ENCODE results near the gene TMED4.
"Not testable (repeated sequence)": the region's sequence is repeated elsewhere in the genome, so short reads cannot be mapped to it uniquely, and the experiment has no call there.

TMED4 gene

DNA sequence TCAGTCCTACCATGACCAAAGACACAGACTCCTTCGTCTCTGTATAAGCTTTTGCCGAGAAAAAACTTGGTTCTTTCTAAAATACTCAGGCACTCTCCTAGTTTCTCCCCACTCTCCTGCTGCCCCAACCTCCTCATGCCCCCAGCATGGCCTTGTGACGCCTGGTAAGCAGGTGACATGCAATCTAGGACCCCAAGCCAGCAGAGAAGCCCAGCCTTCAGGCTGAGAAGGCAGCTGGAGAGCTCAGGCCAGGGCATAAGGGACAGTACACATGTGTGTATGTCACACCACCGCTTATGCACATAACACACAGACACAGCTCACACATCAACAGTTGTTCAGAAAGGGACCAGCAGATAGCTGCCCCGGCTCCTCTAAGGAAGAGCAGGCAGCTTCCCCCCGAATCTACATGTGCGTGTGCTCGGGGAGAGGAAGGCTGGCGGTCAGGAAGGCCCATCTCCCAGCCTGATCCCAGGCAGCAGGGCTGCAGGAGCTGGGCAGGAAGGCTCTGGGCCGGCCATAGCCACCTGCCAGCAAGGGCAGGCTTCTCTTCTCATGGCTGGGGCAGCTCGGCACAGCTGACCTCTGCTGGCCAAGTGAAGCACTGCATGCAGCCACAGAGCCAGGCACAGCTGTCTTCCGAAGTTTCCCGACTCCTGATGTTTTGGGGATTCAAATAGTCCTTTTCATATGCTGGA, 16.8 kb downstream of the TMED4 start:
- peaks cover 58% of the 10 kb centered on the region for H3K36me3 ChIP-seq (ENCODE audit: low read depth)
- H3K4me1 ChIP-seq (ENCODE audit: insufficient read depth, poor library complexity, severe bottlenecking): peaks cover 6% of the 10 kb centered on the region
- no peaks in the 10 kb centered on the region for H3K9me3 ChIP-seq (ENCODE audit: severe bottlenecking)
- peak; percentile 95 for TF ChIP-seq CTCF (IDR thresholded peaks at IDR 0.05; ENCODE audit: poor library complexity, severe bottlenecking)
- DNase-seq (ENCODE audit: low spot score): no peak
- no peak overlapping the region for H3K4me3 ChIP-seq (ENCODE audit: severe bottlenecking)
- peak; percentile 71 for ATAC-seq (ENCODE audit: low read depth)
- no peak overlapping the region for H3K27ac ChIP-seq (ENCODE audit: poor library complexity, severe bottlenecking)
- H3K27me3 ChIP-seq (ENCODE audit: insufficient read depth, poor library complexity, severe bottlenecking): no peaks in the 10 kb centered on the region

- Histone ChIP-seq H3K4me3 (ENCODE audit: severe bottlenecking) (no peak overlapping the region), H3K27ac (ENCODE audit: poor library complexity, severe bottlenecking) (no peak overlapping the region), H3K9me3 (ENCODE audit: severe bottlenecking) (no peaks in the 10 kb centered on the region), H3K4me1 (ENCODE audit: insufficient read depth, poor library complexity, severe bottlenecking) (peaks cover 6% of the 10 kb centered on the region), H3K36me3 (ENCODE audit: low read depth) (peaks cover 52% of the 10 kb centered on the region), H3K27me3 (ENCODE audit: insufficient read depth, poor library complexity, severe bottlenecking) (no peaks in the 10 kb centered on the region)
- DNase-seq (ENCODE audit: low spot score) (no peak), ATAC-seq (ENCODE audit: low read depth) (no peak)
- no peak for TF ChIP-seq CTCF (IDR thresholded peaks at IDR 0.05; ENCODE audit: poor library complexity, severe bottlenecking)
Observed at GRCh38 chr7:44564606-44565005, 17.4 kb downstream of the TMED4 start.

- H3K9me3 ChIP-seq (ENCODE audit: severe bottlenecking): no peaks in the 10 kb centered on the region
- TF ChIP-seq CTCF (IDR thresholded peaks at IDR 0.05; ENCODE audit: poor library complexity, severe bottlenecking): no peak
- ATAC-seq (ENCODE audit: low read depth) (no peak), DNase-seq (ENCODE audit: low spot score) (no peak)
- no peak overlapping the region for H3K4me3 ChIP-seq (ENCODE audit: severe bottlenecking)
- peaks cover 38% of the 10 kb centered on the region for H3K36me3 ChIP-seq (ENCODE audit: low read depth)
- H3K27ac ChIP-seq (ENCODE audit: poor library complexity, severe bottlenecking): no peak overlapping the region
- H3K27me3 ChIP-seq (ENCODE audit: insufficient read depth, poor library complexity, severe bottlenecking): no peaks in the 10 kb centered on the region
- H3K4me1 ChIP-seq (ENCODE audit: insufficient read depth, poor library complexity, severe bottlenecking): peaks cover 6% of the 10 kb centered on the region
Observed at GRCh38 chr7:44563171-44563679, 18.8 kb downstream of the TMED4 start.

DNA sequence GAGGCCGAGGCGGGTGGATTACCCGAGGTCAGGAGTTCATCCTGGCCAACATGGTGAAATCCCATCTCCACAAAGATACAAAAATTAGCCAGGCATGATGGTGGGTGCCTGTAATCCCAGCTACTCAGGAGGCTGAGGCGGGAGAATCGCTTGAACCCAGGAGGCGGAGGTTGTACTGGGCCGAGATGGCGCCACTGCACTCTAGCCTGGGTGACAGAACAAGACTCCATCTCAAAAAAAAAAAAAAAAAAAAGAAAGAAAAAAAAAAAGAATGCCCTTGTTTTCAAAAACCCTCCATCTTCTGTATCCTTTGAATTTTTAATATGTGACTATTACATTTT, 19.4 kb downstream of the TMED4 start:
- H3K27ac ChIP-seq (ENCODE audit: poor library complexity, severe bottlenecking); H3K9me3 ChIP-seq (ENCODE audit: severe bottlenecking); H3K4me1 ChIP-seq (ENCODE audit: insufficient read depth, poor library complexity, severe bottlenecking); H3K27me3 ChIP-seq (ENCODE audit: insufficient read depth, poor library complexity, severe bottlenecking); ATAC-seq (ENCODE audit: low read depth); DNase-seq (ENCODE audit: low spot score); H3K4me3 ChIP-seq (ENCODE audit: severe bottlenecking): not testable (repeated sequence)
- peaks cover 32% of the 10 kb centered on the region for H3K36me3 ChIP-seq (ENCODE audit: low read depth)

- Histone ChIP-seq H3K4me1 (ENCODE audit: insufficient read depth, poor library complexity, severe bottlenecking) (peaks cover 6% of the 10 kb centered on the region), H3K4me3 (ENCODE audit: severe bottlenecking) (no peak overlapping the region), H3K27me3 (ENCODE audit: insufficient read depth, poor library complexity, severe bottlenecking) (no peaks in the 10 kb centered on the region), H3K9me3 (ENCODE audit: severe bottlenecking) (no peaks in the 10 kb centered on the region), H3K27ac (ENCODE audit: poor library complexity, severe bottlenecking) (no peak overlapping the region), H3K36me3 (ENCODE audit: low read depth) (peaks cover 27% of the 10 kb centered on the region)
- ATAC-seq (ENCODE audit: low read depth) (peak; percentile 54), DNase-seq (ENCODE audit: low spot score) (no peak)
- TF ChIP-seq CTCF (IDR thresholded peaks at IDR 0.05; ENCODE audit: poor library complexity, severe bottlenecking): no peak
Observed at GRCh38 chr7:44561962-44562621, 19.9 kb downstream of the TMED4 start.

Data from RWPE2 (cell line).